ENCODE data around the gene ARHGEF19.

The ARHGEF19 gene

DNA sequence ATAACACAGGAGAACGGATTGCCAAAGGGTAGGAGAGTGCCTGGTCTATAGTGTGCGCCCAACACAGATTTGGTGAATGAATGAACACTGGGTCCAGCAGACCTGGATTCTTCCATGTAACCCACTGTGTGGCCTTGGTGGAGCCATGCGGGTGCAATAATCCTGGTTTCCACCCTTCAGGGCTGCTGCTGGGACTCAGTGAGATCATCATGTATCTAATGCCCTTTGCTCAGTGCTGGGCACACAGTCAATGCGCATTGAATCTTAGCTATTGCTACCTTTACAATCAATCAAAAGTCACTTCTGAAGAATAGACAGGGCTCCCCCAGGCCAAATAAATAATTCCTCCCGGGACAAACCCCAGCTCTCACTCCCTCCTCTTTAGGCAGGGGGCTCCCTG lies 50.7 kb downstream of the ARHGEF19 start (continued):
- TF ChIP-seq, protein P1, sequence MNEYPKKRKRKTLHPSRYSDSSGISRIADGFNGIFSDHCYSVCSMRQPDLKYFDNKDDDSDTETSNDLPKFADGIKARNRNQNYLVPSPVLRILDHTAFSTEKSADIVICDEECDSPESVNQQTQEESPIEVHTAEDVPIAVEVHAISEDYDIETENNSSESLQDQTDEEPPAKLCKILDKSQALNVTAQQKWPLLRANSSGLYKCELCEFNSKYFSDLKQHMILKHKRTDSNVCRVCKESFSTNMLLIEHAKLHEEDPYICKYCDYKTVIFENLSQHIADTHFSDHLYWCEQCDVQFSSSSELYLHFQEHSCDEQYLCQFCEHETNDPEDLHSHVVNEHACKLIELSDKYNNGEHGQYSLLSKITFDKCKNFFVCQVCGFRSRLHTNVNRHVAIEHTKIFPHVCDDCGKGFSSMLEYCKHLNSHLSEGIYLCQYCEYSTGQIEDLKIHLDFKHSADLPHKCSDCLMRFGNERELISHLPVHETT (tag by site-specific recombination; IDR thresholded peaks at IDR 0.05) = no peak
- TF ChIP-seq ZFP3 (tag by site-specific recombination; IDR thresholded peaks at IDR 0.05; ENCODE audit: low read depth) (no peak), ZNF624 (tag by site-specific recombination; IDR thresholded peaks at IDR 0.05) (no peak), ZNF311 (tag by site-specific recombination; IDR thresholded peaks at IDR 0.05; ENCODE audit: borderline replicate concordance) (no peak), ZNF335 (tag by site-specific recombination; conservative IDR thresholded peaks at IDR 0.05) (no peak), ZNF747 (tag by site-specific recombination; IDR thresholded peaks at IDR 0.05) (no peak), ZNF146 (tag by site-specific recombination; IDR thresholded peaks at IDR 0.05) (no peak), KLF8 (tag by site-specific recombination; IDR thresholded peaks at IDR 0.05) (no peak), ZNF391 (tag by site-specific recombination; IDR thresholded peaks at IDR 0.05; ENCODE audit: borderline replicate concordance, low read depth) (no peak)

GRCh38 chr1:16158993-16159831 lies 53.2 kb downstream of the ARHGEF19 start:
- ChIA-PET CTCF (no interaction called here), POLR2A (interaction anchor here (1.5 kb wide), 1 partner anchor 14 kb away, joined by 3 read pairs; no protein-coding TSS in a partner anchor)
- Histone ChIP-seq H3K27ac (ENCODE audit: extremely low read depth, low read depth, low read length) (no peak overlapping the region), H3K36me3 (ENCODE audit: control insufficient read depth in 2 of 2, insufficient read depth in 1 of 2, low read length in 2 of 2) (no peaks in the 10 kb centered on the region), H3K4me3 (ENCODE audit: low read depth, low read length) (no peak overlapping the region), H3K4me1 (ENCODE audit: control insufficient read depth, insufficient read depth, low read length) (no peaks in the 10 kb centered on the region; the same call in 1 of the 2 replicates), H3K9me3 (ENCODE audit: control insufficient read depth, insufficient read depth, low read depth, low read length) (no peaks in the 10 kb centered on the region)
- no peak for TF ChIP-seq ZBTB10 (tag by site-specific recombination; IDR thresholded peaks at IDR 0.05)
- TF ChIP-seq, protein P2, sequence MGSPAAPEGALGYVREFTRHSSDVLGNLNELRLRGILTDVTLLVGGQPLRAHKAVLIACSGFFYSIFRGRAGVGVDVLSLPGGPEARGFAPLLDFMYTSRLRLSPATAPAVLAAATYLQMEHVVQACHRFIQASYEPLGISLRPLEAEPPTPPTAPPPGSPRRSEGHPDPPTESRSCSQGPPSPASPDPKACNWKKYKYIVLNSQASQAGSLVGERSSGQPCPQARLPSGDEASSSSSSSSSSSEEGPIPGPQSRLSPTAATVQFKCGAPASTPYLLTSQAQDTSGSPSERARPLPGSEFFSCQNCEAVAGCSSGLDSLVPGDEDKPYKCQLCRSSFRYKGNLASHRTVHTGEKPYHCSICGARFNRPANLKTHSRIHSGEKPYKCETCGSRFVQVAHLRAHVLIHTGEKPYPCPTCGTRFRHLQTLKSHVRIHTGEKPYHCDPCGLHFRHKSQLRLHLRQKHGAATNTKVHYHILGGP (tag by site-specific recombination; IDR thresholded peaks at IDR 0.05) = no peak
- TF ChIP-seq ZXDB (tag by site-specific recombination; IDR thresholded peaks at IDR 0.05) = peak; percentile 51; the same call in 1 of the 2 replicates
- TF ChIP-seq ZBTB11 (tag by site-specific recombination; conservative IDR thresholded peaks at IDR 0.05; ENCODE audit: low read depth) = peak; percentile 31; the same call in 1 of the 2 replicates
- 0 out of 2 replicates have a peak, but pooled peaks have one; percentile 43 for TF ChIP-seq KLF8 (tag by site-specific recombination; IDR thresholded peaks at IDR 0.05)
- TF ChIP-seq GLIS1 (tag by site-specific recombination; IDR thresholded peaks at IDR 0.05) = peak; percentile 38
- no peak for TF ChIP-seq ZNF747 (tag by site-specific recombination; IDR thresholded peaks at IDR 0.05)
- peak; percentile 68; the same call in 1 of the 2 replicates for TF ChIP-seq PATZ1 (tag by site-specific recombination; IDR thresholded peaks at IDR 0.05)
- peak; percentile 87; the same call in 1 of the 2 replicates for TF ChIP-seq BCL11A (tag by site-specific recombination; IDR thresholded peaks at IDR 0.05; ENCODE audit: low read depth)
- TF ChIP-seq ZBTB6 (tag by site-specific recombination; IDR thresholded peaks at IDR 0.05) = 0 out of 2 replicates have a peak, but pooled peaks have one; percentile 4
- TF ChIP-seq ZNF510 (tag by site-specific recombination; IDR thresholded peaks at IDR 0.05; ENCODE audit: insufficient replicate concordance) = no peak
- TF ChIP-seq, protein P3, sequence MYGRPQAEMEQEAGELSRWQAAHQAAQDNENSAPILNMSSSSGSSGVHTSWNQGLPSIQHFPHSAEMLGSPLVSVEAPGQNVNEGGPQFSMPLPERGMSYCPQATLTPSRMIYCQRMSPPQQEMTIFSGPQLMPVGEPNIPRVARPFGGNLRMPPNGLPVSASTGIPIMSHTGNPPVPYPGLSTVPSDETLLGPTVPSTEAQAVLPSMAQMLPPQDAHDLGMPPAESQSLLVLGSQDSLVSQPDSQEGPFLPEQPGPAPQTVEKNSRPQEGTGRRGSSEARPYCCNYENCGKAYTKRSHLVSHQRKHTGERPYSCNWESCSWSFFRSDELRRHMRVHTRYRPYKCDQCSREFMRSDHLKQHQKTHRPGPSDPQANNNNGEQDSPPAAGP (tag by site-specific recombination; IDR thresholded peaks at IDR 0.05) = peak; percentile 99
- TF ChIP-seq ZNF10 (tag by site-specific recombination; IDR thresholded peaks at IDR 0.05) = peak; percentile 64; the same call in 1 of the 2 replicates

Measured in HEK293 (cell line).